ENCODE results near the gene PYGL.

DNA sequence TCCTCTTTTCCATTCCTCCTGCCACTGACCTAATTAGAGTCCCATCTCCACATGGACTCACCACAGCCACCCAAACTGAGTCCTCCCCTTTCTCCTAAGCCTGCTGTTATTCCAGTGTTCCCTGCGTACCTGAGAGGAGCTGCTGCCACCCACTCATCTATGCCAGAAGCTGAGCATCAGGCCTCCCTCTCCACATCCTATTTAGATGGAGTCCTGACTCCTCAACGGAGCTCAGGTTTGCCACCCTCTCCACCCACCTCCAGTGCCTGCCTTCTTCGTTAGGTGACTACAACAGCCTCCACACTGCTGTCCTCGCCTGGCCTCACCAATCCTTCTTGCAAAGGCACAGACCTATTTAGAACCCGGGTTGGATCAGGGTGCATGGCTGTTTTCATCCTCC lies 87.6 kb downstream of the PYGL start:
- TF ChIP-seq CTCF (IDR thresholded peaks at IDR 0.05) (no peak), POLR2A (IDR thresholded peaks at IDR 0.05) (no peak), EP300 (IDR thresholded peaks at IDR 0.05) (no peak)
